GM12872 (cell line): ENCODE data around the gene TRIM44.

Source experiments
- CTCF ChIP-seq: IDR thresholded peaks from 3 replicates; pipeline ENCODE4 v1.5.1; 2011; ENCODE audit warnings: low read depth, mild to moderate bottlenecking, low read length, moderate library complexity; ENCODE audit not compliant: insufficient read depth

TRIM44 gene

GRCh38 chr11:35802221-35802620, 139.6 kb downstream of the TRIM44 start:
- TF ChIP-seq CTCF, result no peak

GRCh38 chr11:35802672-35803071, 140.1 kb downstream of the TRIM44 start:
- no peak for TF ChIP-seq CTCF

- TF ChIP-seq CTCF, result no peak
Observed at GRCh38 chr11:35803115-35803514, 140.5 kb downstream of the TRIM44 start.

DNA sequence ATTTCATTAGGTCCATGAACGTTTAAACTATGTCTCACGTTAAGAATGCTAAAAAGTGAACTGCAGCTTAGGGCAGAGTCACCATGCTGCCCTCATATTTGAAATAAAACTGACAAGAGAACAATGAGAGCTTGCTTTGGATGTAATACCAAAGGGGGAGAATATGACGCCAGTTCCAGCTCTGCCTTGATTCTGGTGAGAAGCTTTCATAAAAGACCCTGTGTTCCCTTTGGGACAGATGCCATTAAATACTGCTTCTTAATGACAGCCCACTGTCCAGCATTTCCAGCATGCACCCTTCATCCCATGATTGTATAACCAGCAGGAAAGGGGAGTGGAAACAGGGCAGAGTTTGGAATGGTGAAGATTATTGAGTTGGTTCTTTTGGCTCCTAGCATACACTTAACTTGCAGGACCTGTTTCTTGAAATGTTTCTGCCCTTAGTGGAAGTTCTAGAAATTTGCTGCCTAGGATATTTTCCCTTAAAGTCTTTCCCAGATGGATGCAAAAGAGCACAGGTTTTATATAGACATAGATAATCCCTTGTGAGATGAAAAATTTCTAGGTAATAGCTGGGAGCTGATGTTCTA, 142.0 kb downstream of the TRIM44 start:
- no peak for TF ChIP-seq CTCF

- no peak for TF ChIP-seq CTCF
Observed at GRCh38 chr11:35809561-35809960, 147.0 kb downstream of the TRIM44 start.

GRCh38 chr11:35810045-35810645, 147.6 kb downstream of the TRIM44 start:
- TF ChIP-seq CTCF, result no peak

- no peak for TF ChIP-seq CTCF
Observed at GRCh38 chr11:35811783-35812182, 149.2 kb downstream of the TRIM44 start.
